NCI-H345 (cell line): ENCODE results near the gene DIPK1B.
A peak's percentile ranks its signal among the peaks of the same experiment; 100 is the strongest.

Source experiments
- DNase-seq: peaks from one replicate; lab custom pipeline; 2025; lab: John Stamatoyannopoulos, UW

DIPK1B gene

DNA sequence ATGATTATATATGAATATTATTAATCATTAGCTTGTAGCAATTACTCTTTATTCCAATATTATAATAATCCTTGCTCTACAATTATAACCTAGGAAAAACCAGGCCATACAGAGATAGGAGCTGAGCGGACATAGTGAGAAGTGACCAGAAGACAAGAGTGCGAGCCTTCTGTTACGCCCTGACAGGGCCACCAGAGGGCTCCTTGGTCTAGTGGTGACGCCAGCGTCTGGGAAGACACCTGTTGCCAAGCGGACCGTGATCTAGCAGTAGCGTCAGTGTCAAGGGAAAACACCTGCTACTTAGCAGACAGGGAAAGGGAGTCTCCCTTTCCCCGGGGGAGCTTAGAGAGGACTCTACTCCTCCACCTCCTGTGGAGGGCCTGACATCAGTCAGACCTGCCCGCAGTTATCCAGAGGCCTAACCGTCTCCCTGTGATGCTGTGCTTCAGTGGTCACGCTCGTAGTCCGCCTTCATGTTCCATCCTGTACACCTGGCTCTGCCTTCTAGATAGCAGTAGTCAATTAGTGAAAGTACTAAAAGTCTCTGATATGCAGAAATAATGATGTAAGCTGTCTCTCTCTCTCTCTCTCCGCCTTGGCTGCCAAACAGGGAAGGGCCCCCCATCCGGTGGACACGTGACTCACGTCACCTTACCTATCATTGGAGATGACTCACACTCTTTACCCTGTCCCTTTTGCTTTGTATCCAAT is 54.2 kb downstream of the DIPK1B start:
- DNase-seq, result peak; percentile 47

DNA sequence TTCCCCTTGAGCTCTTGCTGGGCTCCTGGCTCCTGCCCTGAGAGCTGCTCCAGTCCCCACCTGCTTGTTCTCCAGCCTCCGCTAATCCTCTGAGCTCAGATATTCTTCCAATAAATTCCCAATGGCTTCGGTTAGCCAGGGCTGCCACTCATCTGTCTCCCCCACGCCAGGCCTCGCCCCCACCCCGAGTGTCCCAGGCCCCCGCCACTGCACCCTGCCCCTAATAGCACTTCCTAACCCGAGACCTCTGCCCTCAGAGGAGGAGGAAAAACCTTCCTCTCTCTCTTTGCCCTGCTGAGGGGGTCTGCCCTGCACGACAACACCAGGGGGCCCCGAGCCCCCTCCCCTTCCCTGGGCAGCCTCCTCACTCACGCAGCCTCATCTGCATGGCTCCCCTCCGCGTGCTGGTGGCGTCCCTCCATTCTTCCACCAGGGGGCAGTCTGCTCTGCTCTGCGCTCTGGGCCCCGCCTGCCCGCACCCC is 57.4 kb downstream of the DIPK1B start:
- DNase-seq, result peak; percentile 11

GRCh38 chr9:136771907-136772415 is 59.6 kb downstream of the DIPK1B start:
- DNase-seq, result no peak

DNA sequence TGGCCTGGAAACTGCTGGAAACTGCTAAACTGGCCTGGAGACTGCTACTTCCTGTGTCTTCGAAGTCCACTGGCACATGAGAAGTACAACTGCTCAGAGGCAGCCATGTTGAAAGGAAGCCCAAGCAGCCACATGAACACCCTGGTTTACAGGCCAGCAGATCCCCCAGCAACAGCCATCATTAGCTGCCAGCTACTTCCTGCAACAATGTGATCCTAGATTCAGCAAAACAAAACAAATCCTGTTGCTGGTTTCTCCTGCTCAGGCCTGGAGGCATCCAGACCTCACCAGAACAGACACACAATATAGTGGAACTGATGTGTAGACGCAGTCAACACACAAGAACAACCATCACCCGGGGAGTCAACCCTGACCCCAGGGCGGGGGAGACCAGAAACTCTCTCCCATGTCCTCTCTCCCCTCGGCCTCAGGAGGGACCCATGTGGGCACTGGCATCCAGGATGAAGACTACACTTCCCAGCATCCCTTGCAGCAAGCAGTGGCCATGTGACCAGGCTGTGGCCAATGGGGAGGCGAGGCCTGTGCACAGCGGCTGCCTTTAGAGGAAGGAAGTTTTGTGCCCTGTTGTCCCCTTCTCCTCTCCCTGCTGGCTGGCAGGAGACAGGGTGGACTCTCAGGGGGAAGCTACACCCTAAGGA is 61.1 kb downstream of the DIPK1B start:
- DNase-seq, result no peak
